Choroid plexus epithelial cell (primary cell): ENCODE measurements around the gene TMEM167B.

ENCODE experiments used
- DNase-seq: peaks from one replicate; pipeline ENCODE4 v3.0.0-alpha.2; 2010; ENCODE audit warnings: low read depth
- H3K4me3 ChIP-seq: 2 replicates; pipeline ENCODE4 v1.5.1; 2011; ENCODE audit warnings: low read depth, mild to moderate bottlenecking, control low read depth, low read length, moderate library complexity
- TF ChIP-seq, protein P1 (sequence below): conservative IDR thresholded peaks from 2 replicates; pipeline ENCODE4 v1.5.1; 2011; ENCODE audit warnings: low read depth, mild to moderate bottlenecking, control low read depth, inconsistent platforms, low read length, moderate library complexity

Gene TMEM167B

DNA sequence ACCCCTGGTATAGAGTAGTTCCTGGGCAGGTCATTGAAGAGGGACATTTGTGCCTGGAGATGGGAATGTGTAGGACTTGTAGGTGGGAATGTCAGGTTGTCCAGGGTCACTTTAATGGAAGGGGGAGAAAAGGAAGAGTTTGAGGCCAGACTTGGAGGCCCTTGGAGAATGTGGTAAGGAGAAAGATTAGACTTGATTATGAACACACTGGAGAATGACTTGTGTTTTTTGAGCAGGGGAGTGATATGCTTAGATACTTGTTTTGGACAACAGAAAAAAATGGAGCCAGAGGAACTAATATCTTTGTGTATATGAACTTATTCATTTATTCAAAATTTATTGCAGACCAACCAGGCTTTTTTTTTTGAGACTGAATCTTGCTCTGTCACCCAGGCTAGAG is 41.2 kb downstream of the TMEM167B start:
- TF ChIP-seq, protein P1, sequence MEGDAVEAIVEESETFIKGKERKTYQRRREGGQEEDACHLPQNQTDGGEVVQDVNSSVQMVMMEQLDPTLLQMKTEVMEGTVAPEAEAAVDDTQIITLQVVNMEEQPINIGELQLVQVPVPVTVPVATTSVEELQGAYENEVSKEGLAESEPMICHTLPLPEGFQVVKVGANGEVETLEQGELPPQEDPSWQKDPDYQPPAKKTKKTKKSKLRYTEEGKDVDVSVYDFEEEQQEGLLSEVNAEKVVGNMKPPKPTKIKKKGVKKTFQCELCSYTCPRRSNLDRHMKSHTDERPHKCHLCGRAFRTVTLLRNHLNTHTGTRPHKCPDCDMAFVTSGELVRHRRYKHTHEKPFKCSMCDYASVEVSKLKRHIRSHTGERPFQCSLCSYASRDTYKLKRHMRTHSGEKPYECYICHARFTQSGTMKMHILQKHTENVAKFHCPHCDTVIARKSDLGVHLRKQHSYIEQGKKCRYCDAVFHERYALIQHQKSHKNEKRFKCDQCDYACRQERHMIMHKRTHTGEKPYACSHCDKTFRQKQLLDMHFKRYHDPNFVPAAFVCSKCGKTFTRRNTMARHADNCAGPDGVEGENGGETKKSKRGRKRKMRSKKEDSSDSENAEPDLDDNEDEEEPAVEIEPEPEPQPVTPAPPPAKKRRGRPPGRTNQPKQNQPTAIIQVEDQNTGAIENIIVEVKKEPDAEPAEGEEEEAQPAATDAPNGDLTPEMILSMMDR, result no peak
- no peak overlapping the region for H3K4me3 ChIP-seq
- DNase-seq, result no peak

DNA sequence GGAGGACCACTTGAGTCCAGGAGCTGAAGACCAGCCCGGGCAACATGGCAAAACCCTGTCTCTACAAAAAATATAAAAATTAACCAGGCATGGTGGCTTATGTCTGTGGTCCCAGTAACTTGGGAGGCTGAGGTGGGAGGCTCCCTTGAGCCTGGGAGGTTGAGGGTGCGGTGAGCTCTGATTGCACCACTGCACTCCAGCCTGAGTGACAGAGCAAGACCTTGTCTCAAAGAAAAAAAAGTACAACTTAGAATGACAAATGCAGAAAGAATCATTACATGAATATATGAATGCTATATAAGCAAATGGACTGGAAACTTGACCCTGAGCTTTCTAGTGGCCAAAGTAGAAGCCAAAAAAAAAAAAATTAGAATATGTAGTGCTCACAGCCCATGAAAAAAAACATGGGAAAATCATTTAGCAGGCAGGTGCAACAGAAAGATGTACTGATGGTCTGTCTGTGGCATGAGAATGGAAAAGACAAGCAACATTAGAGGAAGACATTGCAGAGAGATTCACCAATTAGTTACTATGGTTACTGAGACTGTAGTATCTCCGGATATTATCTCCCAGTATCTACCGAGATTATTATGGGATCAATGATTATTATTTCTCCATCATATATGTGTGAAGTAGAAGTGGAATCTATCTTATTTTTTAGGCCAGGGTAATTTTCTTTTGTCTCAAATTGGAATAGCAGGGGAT is 42.6 kb downstream of the TMEM167B start:
- H3K4me3 ChIP-seq, result no peak overlapping the region
- TF ChIP-seq, protein P1, result no peak
- no peak for DNase-seq

DNA sequence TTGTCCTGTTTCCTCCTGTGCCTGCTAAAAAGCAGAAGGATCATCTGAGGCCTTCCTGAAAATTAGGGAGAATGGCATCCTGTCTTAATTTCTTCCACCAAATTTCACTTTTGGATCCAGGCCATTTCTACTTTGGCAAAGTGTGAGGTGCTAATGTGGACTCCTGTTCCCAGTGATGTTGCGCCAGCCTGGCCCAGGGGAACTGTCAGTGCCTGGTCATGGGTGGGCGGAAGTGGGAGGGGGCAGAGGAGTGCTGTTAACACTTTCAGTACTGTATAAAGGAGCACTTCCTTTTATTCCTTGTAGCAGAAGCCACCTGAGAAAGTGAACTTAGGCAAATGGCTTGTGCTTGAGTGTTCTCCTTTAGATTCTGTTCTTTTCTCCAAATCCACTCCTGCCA is 43.3 kb downstream of the TMEM167B start:
- no peak for DNase-seq
- TF ChIP-seq, protein P1, result no peak
- H3K4me3 ChIP-seq, result no peak overlapping the region

DNA sequence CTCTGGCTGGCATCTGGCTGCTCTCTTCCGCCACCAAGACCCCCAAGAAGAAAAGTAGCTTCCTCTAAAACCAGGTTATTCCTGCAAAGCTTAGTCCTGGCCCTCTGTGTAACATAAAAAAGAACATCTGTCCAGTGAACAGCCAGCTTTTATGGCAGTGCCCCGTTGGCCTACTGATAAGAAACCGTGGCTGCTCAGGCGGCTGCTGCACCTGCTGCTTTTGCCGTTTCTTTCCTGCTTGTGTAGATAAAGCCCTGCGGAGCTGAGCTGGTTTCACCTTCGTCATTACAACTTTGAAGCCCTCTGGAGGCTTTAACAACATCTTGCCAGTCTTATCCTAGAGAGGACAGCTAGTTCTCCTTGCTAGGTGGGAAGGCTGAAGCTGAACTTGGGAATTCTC is 43.9 kb downstream of the TMEM167B start:
- H3K4me3 ChIP-seq, result no peak overlapping the region
- no peak for DNase-seq
- TF ChIP-seq, protein P1, result no peak

DNA sequence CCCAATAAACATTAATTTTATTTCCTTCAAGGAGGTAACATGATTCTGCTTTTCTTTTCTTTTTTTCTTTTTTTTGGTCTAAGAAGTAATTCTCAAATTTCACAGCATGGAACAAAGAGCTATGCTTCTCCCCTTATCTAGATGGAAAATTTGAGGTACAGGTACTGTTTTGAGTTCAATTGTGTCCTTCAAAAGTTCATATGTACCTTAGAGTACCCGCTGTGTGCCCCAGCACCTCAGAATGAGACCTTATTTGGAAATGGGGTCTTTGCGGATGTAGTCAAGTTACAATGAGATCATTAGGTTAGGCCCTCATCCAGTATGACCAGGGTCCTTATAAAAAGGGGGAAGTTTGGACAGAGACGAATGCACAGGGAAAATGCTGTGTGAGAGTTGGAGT is 45.4 kb downstream of the TMEM167B start:
- no peak overlapping the region for H3K4me3 ChIP-seq
- DNase-seq, result no peak
- TF ChIP-seq, protein P1, result no peak

DNA sequence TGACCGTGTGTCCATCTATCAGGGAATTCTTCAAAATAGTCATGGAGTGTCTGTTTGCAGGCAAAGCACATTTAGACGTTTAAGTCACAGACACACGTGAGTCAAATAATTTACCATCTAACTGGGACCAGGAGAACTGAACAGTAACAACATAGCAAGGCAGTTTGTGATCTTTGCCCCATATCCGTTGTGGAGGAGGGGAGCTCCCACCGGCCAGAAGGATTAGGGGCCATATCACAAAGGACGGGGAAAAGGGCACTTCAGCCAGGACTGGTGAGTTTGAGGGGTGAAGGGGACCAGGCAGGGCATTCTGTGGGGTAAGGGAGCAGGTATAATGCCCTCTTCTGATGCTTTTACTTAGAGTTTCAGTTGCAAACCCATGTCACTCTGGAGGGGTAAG is 46.2 kb downstream of the TMEM167B start:
- no peak for DNase-seq
- TF ChIP-seq, protein P1, result no peak
- H3K4me3 ChIP-seq, result no peak overlapping the region

DNA sequence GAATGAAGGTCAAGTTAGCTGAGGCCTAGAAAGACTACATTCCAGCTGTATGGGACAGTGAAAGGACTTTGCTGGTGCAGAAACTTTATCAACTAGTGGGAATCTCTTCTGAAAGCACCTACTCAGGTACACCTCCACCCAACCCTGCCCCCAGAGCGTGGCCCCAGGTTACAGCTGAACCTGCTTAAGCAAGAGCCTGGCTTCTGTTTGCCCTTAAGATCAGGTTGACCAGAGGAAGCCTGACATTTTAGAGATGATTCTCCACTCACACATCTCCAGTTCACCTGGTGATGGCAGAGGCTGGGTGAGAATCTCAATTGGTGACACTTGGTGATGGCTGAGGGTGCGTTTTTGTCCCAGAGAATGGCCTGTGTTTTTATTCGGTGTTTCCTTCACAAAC is 47.4 kb downstream of the TMEM167B start:
- H3K4me3 ChIP-seq, result no peak overlapping the region
- no peak for DNase-seq
- TF ChIP-seq, protein P1, result no peak
